Measurements from ENCODE around the gene RFK. TPM values are rescaled to one million over a fixed set of nuclear protein-coding genes. Genes with fewer than 3 reads are reported as not detected.

Gene RFK
- total and polyA plus RNA-seq, 2 experiments from 2014 or later: 32.0 to 46.6 TPM

DNA sequence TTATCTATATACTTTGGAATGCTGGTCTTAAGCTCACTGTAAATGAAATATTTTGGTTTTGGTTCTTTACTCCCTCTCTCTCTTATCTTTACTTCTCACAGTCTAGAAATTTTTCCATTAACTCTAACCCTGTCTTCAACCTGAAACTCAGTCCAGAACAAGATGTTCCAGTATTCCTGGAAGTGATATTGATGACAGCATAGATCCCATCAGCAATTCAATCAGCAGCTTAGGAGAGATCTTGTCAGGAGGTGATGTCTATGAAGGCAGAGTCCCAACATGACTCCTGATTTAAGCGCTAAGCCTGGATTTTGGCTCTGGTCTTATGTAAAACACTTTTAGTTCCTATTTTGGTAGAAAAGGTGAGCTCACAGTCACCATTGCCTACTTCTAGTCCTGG, 52.6 kb downstream of the RFK start:
- 91% methylated on average over 1 of the region's 1 CpG for WGBS (ENCODE audit: low lambda C conversion rate, missing lambda C conversion rate)
- H4K20me1 ChIP-seq (ENCODE audit: insufficient read depth, poor library complexity, severe bottlenecking): no peaks in the 10 kb centered on the region
- no peak overlapping the region for H2AFZ ChIP-seq
- H3K9me2 ChIP-seq (replicated peaks; ENCODE audit: insufficient read depth): no peaks in the 10 kb centered on the region
- no peaks in the 10 kb centered on the region for H3K4me1 ChIP-seq (ENCODE audit: insufficient read depth)
- no peak for TF ChIP-seq EZH2phosphoT487 (IDR thresholded peaks at IDR 0.05; ENCODE audit: low read depth, severe bottlenecking, unreplicated experiment)
- TF ChIP-seq, protein P1, sequence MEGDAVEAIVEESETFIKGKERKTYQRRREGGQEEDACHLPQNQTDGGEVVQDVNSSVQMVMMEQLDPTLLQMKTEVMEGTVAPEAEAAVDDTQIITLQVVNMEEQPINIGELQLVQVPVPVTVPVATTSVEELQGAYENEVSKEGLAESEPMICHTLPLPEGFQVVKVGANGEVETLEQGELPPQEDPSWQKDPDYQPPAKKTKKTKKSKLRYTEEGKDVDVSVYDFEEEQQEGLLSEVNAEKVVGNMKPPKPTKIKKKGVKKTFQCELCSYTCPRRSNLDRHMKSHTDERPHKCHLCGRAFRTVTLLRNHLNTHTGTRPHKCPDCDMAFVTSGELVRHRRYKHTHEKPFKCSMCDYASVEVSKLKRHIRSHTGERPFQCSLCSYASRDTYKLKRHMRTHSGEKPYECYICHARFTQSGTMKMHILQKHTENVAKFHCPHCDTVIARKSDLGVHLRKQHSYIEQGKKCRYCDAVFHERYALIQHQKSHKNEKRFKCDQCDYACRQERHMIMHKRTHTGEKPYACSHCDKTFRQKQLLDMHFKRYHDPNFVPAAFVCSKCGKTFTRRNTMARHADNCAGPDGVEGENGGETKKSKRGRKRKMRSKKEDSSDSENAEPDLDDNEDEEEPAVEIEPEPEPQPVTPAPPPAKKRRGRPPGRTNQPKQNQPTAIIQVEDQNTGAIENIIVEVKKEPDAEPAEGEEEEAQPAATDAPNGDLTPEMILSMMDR (IDR thresholded peaks at IDR 0.05; ENCODE audit: poor library complexity): no peak
- H3K36me3 ChIP-seq (replicated peaks; ENCODE audit: insufficient read depth, low read depth): no peaks in the 10 kb centered on the region
- no peaks in the 10 kb centered on the region for H3K27me3 ChIP-seq
- no peaks in the 10 kb centered on the region for H3K79me2 ChIP-seq
- DNase-seq (ENCODE audit: low spot score): no peak
- H3K4me2 ChIP-seq: no peak overlapping the region
- no peak overlapping the region for H3K4me3 ChIP-seq
- no peaks in the 10 kb centered on the region for H3K9me3 ChIP-seq (ENCODE audit: low read depth)
- no peak overlapping the region for H3K27ac ChIP-seq

DNA sequence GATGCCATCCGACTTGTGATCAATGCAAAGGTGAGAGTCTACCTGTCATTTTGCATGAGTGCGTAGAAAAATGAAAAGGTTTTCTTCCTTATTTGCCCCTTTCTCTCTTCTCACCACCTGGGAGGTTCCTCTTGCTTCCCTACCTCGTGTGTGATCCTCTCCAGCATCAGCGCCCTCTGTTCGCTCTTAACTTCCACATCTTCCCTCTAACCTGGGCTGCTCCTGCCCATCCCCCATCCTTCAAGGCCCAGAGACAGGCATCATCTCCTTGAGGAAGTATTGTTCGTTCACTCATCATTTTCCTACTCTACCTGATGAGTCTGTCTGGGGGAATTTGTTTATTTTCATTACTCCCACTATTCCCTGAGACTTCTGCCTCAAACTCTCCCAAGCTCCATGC, 55.8 kb downstream of the RFK start:
- Histone ChIP-seq H2AFZ (no peak overlapping the region), H3K9me3 (ENCODE audit: low read depth) (no peaks in the 10 kb centered on the region)

GRCh38 chr9:76336027-76336426, 58.2 kb downstream of the RFK start:
- Histone ChIP-seq H3K4me1 (ENCODE audit: insufficient read depth) (no peaks in the 10 kb centered on the region), H3K9me3 (ENCODE audit: low read depth) (no peaks in the 10 kb centered on the region), H3K36me3 (replicated peaks; ENCODE audit: insufficient read depth, low read depth) (no peaks in the 10 kb centered on the region), H3K9me2 (replicated peaks; ENCODE audit: insufficient read depth) (no peaks in the 10 kb centered on the region), H3K27ac (no peak overlapping the region), H3K27me3 (no peaks in the 10 kb centered on the region), H3K4me3 (no peak overlapping the region), H2AFZ (no peak overlapping the region), H4K20me1 (ENCODE audit: insufficient read depth, poor library complexity, severe bottlenecking) (no peaks in the 10 kb centered on the region), H3K79me2 (no peaks in the 10 kb centered on the region), H3K4me2 (no peak overlapping the region)
- 92% methylated on average over 1 of the region's 1 CpG for WGBS (ENCODE audit: low lambda C conversion rate, missing lambda C conversion rate)
- no peak for DNase-seq (ENCODE audit: low spot score)
- TF ChIP-seq, protein P1 (IDR thresholded peaks at IDR 0.05; ENCODE audit: poor library complexity): no peak
- no peak for TF ChIP-seq EZH2 (IDR thresholded peaks at IDR 0.05; ENCODE audit: borderline replicate concordance)
- TF ChIP-seq EZH2phosphoT487 (IDR thresholded peaks at IDR 0.05; ENCODE audit: low read depth, severe bottlenecking, unreplicated experiment): no peak

More for the DNA sequence above, 55.8 kb downstream of the RFK start:
- no peaks in the 10 kb centered on the region for H3K36me3 ChIP-seq (replicated peaks; ENCODE audit: insufficient read depth, low read depth)
- WGBS (ENCODE audit: low lambda C conversion rate, missing lambda C conversion rate): 92% methylated on average over 6 of the region's 6 CpGs
- DNase-seq (ENCODE audit: low spot score): no peak
- H4K20me1 ChIP-seq (ENCODE audit: insufficient read depth, poor library complexity, severe bottlenecking): no peaks in the 10 kb centered on the region
- TF ChIP-seq, protein P1 (IDR thresholded peaks at IDR 0.05; ENCODE audit: poor library complexity): no peak
- H3K9me2 ChIP-seq (replicated peaks; ENCODE audit: insufficient read depth): no peaks in the 10 kb centered on the region
- H3K79me2 ChIP-seq: no peaks in the 10 kb centered on the region
- H3K4me2 ChIP-seq: no peak overlapping the region
- no peak overlapping the region for H3K27ac ChIP-seq
- H3K4me3 ChIP-seq: no peak overlapping the region
- H3K27me3 ChIP-seq: no peaks in the 10 kb centered on the region
- no peaks in the 10 kb centered on the region for H3K4me1 ChIP-seq (ENCODE audit: insufficient read depth)

Other genes starting within 250 kb of the RFK start
- gene GCNT1, start 64.8 kb upstream of the RFK start, total RNA-seq: 59.3 and 62.4 TPM in 2 replicates
- gene GCNT1, start 64.8 kb upstream of the RFK start, polyA plus RNA-seq: 43.4 and 48.6 TPM in 2 replicates